ENCODE data around the gene FIGN. TPM values are rescaled to one million over a fixed set of nuclear protein-coding genes. Genes with fewer than 3 reads are reported as not detected.

Gene FIGN
- total and polyA plus RNA-seq, 10 of the 15 experiments (the other 5 are each of a cell fraction or from before 2014, with no cell fraction given) = under 0.01 to 0.01 TPM; not detected in 8

DNA sequence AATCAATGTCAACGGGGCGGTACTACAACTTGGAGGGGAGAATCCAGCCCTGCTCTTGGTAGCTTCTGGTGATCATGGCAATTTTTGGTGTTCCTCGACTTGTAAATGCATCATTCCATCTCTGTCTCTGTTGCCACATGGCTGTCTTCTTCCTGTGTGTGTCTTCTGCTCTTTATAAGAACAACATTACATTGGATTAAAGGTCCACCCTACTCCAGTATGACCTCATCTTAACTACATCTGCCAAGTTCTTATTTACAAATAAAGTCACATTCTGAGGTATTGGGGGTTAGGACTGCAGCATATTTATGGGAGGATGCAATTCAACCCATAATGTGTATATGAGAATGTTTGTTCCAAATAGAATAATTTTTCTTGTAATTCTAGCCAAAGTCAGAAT, 28.8 kb upstream of the FIGN start:
- Histone ChIP-seq H3K9ac (ENCODE audit: control insufficient read depth, insufficient read depth, low read length) (no peak overlapping the region), H3K4me2 (ENCODE audit: control insufficient read depth, insufficient read depth) (no peak overlapping the region), H3K9me3 (replicated peaks; ENCODE audit: control insufficient read depth, insufficient read depth, low read length) (no peaks in the 10 kb centered on the region), H3K27me3 (replicated peaks in 1 of 2; ENCODE audit: control insufficient read depth in 2 of 2, insufficient read depth in 2 of 2, low read length in 1 of 2) (no peaks in the 10 kb centered on the region; a peak in 1 of 4 replicates), H3K36me3 (ENCODE audit: control insufficient read depth in 2 of 2, insufficient read depth in 2 of 2, low read length in 1 of 2) (no peaks in the 10 kb centered on the region), H2AFZ (ENCODE audit: control insufficient read depth, low read depth, low read length) (no peak overlapping the region), H4K20me1 (ENCODE audit: control insufficient read depth, insufficient read depth) (no peaks in the 10 kb centered on the region), H3K27ac (ENCODE audit: control insufficient read depth, insufficient read depth) (no peak overlapping the region), H3K4me3 (no peak overlapping the region), H3K4me1 (ENCODE audit: control insufficient read depth, insufficient read depth, low read length) (no peaks in the 10 kb centered on the region), H3K79me2 (ENCODE audit: control insufficient read depth, insufficient read depth, low read length) (no peaks in the 10 kb centered on the region)
- no TSS peak for BruUV-seq (replicated peaks)
- in situ Hi-C loops (cut with MboI) = no loop called here
- TF ChIP-seq, protein P1, sequence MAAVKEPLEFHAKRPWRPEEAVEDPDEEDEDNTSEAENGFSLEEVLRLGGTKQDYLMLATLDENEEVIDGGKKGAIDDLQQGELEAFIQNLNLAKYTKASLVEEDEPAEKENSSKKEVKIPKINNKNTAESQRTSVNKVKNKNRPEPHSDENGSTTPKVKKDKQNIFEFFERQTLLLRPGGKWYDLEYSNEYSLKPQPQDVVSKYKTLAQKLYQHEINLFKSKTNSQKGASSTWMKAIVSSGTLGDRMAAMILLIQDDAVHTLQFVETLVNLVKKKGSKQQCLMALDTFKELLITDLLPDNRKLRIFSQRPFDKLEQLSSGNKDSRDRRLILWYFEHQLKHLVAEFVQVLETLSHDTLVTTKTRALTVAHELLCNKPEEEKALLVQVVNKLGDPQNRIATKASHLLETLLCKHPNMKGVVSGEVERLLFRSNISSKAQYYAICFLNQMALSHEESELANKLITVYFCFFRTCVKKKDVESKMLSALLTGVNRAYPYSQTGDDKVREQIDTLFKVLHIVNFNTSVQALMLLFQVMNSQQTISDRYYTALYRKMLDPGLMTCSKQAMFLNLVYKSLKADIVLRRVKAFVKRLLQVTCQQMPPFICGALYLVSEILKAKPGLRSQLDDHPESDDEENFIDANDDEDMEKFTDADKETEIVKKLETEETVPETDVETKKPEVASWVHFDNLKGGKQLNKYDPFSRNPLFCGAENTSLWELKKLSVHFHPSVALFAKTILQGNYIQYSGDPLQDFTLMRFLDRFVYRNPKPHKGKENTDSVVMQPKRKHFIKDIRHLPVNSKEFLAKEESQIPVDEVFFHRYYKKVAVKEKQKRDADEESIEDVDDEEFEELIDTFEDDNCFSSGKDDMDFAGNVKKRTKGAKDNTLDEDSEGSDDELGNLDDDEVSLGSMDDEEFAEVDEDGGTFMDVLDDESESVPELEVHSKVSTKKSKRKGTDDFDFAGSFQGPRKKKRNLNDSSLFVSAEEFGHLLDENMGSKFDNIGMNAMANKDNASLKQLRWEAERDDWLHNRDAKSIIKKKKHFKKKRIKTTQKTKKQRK (IDR thresholded peaks at IDR 0.05; ENCODE audit: low read depth, low read length) = no peak
- no peak for TF ChIP-seq SUZ12 (IDR thresholded peaks at IDR 0.05; ENCODE audit: unreplicated experiment)
- no peak for TF ChIP-seq SIX5 (IDR thresholded peaks at IDR 0.05; ENCODE audit: low read depth, low read length, severe bottlenecking)
- TF ChIP-seq HDGF (IDR thresholded peaks at IDR 0.05) = no peak
- POLR2A ChIA-PET = no interaction called here
- WGBS (ENCODE audit: insufficient coverage, insufficient replicate concordance, low lambda C conversion rate, missing lambda C conversion rate) = 0% methylated on average over 3 of the region's 3 CpGs
- CTCF ChIA-PET = no interaction called here
- no peak for FAIRE-seq
- SMC1A ChIA-PET (ENCODE audit: uncharacterized antibody, unreplicated experiment) = no interaction called here
- DNase-seq (ENCODE audit: low read depth, low spot score) = no peak
- intact Hi-C loops (cut with micrococcal nuclease; ENCODE audit: unreplicated experiment) = no loop called here
- ATAC-seq = no peak
- RAD21 ChIA-PET (ENCODE audit: unreplicated experiment) = no interaction called here

DNA sequence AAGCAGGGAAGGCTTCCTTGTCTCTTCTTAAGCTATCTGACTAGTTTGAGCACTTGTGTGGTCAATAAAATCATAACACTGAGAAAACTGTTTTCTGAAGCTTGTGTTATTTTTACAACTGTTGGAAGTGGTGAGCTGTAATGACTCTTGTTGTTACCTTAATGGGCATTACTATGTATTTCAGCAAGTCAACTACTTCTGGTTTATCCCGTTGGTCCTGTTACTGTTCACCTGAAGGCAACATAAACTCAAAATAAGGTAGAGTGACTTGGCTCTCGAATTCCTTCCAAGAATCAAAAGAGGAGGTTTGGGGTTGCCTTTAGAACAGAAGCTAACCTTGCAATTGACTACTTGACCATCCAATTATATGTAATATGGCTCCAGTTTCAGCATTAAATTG, 23.2 kb upstream of the FIGN start:
- intact Hi-C loops (cut with micrococcal nuclease; ENCODE audit: unreplicated experiment) (no loop called here), in situ Hi-C loops (cut with MboI) (no loop called here)
- ChIA-PET POLR2A (no interaction called here), RAD21 (ENCODE audit: unreplicated experiment) (no interaction called here), CTCF (no interaction called here), SMC1A (ENCODE audit: uncharacterized antibody, unreplicated experiment) (interaction anchor here (0.6 to 0.9 kb wide), 2 partner anchors 249 to 302 kb away, joined by 3 to 5 read pairs; no protein-coding TSS in a partner anchor)
- FAIRE-seq (no peak), DNase-seq (ENCODE audit: low read depth, low spot score) (no peak), ATAC-seq (no peak)
- H3K4me3 ChIP-seq = no peak overlapping the region
- H3K9ac ChIP-seq (ENCODE audit: control insufficient read depth, insufficient read depth, low read length) = no peak overlapping the region
- H3K27me3 ChIP-seq (replicated peaks in 1 of 2; ENCODE audit: control insufficient read depth in 2 of 2, insufficient read depth in 2 of 2, low read length in 1 of 2) = no peaks in the 10 kb centered on the region; a peak in 1 of 4 replicates
- no peaks in the 10 kb centered on the region for H3K36me3 ChIP-seq (ENCODE audit: control insufficient read depth in 2 of 2, insufficient read depth in 2 of 2, low read length in 1 of 2)
- no peak overlapping the region for H3K4me2 ChIP-seq (ENCODE audit: control insufficient read depth, insufficient read depth)
- H3K27ac ChIP-seq (ENCODE audit: control insufficient read depth, insufficient read depth) = no peak overlapping the region
- 0% methylated on average over 2 of the region's 2 CpGs for WGBS (ENCODE audit: insufficient coverage, insufficient replicate concordance, low lambda C conversion rate, missing lambda C conversion rate)
- BruUV-seq (replicated peaks) = no TSS peak
- no peaks in the 10 kb centered on the region for H3K9me3 ChIP-seq (replicated peaks; ENCODE audit: control insufficient read depth, insufficient read depth, low read length)
- no peak overlapping the region for H2AFZ ChIP-seq (ENCODE audit: control insufficient read depth, low read depth, low read length)
- no peaks in the 10 kb centered on the region for H3K4me1 ChIP-seq (ENCODE audit: control insufficient read depth, insufficient read depth, low read length)
- no peaks in the 10 kb centered on the region for H4K20me1 ChIP-seq (ENCODE audit: control insufficient read depth, insufficient read depth)
- no peaks in the 10 kb centered on the region for H3K79me2 ChIP-seq (ENCODE audit: control insufficient read depth, insufficient read depth, low read length)
- TF ChIP-seq MXI1 (IDR thresholded peaks at IDR 0.05; ENCODE audit: low read depth, low read length) = no peak
- TF ChIP-seq POLR2AphosphoS5 (IDR thresholded peaks at IDR 0.05; ENCODE audit: low read length) = no peak
- no peak for TF ChIP-seq PAX8 (IDR thresholded peaks at IDR 0.05)
- TF ChIP-seq NBN (IDR thresholded peaks at IDR 0.05) = no peak
- no peak for TF ChIP-seq TCF3 (IDR thresholded peaks at IDR 0.05; ENCODE audit: borderline replicate concordance, insufficient read depth, low read depth, low read length)
- TF ChIP-seq SMAD5 (IDR thresholded peaks at IDR 0.05; ENCODE audit: low read depth) = no peak
- TF ChIP-seq STAT1 (conservative IDR thresholded peaks at IDR 0.05) = no peak
- no peak for TF ChIP-seq RAD21 (IDR thresholded peaks at IDR 0.05; ENCODE audit: insufficient read depth, low read depth, low read length)
- TF ChIP-seq LARP7 (IDR thresholded peaks at IDR 0.05) = no peak
- no peak for TF ChIP-seq POLR2AphosphoS2 (IDR thresholded peaks at IDR 0.05; ENCODE audit: low read depth, low read length)
- TF ChIP-seq, protein P2, sequence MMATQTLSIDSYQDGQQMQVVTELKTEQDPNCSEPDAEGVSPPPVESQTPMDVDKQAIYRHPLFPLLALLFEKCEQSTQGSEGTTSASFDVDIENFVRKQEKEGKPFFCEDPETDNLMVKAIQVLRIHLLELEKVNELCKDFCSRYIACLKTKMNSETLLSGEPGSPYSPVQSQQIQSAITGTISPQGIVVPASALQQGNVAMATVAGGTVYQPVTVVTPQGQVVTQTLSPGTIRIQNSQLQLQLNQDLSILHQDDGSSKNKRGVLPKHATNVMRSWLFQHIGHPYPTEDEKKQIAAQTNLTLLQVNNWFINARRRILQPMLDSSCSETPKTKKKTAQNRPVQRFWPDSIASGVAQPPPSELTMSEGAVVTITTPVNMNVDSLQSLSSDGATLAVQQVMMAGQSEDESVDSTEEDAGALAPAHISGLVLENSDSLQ (IDR thresholded peaks at IDR 0.05) = no peak
- TF ChIP-seq ZNF274 (IDR thresholded peaks at IDR 0.05; ENCODE audit: insufficient read depth, insufficient read length) = no peak
